ENCODE results near the gene CDKN1A.
"Not testable (repeated sequence)": the region's sequence is repeated elsewhere in the genome, so short reads cannot be mapped to it uniquely, and the experiment has no call there.

CDKN1A gene

DNA sequence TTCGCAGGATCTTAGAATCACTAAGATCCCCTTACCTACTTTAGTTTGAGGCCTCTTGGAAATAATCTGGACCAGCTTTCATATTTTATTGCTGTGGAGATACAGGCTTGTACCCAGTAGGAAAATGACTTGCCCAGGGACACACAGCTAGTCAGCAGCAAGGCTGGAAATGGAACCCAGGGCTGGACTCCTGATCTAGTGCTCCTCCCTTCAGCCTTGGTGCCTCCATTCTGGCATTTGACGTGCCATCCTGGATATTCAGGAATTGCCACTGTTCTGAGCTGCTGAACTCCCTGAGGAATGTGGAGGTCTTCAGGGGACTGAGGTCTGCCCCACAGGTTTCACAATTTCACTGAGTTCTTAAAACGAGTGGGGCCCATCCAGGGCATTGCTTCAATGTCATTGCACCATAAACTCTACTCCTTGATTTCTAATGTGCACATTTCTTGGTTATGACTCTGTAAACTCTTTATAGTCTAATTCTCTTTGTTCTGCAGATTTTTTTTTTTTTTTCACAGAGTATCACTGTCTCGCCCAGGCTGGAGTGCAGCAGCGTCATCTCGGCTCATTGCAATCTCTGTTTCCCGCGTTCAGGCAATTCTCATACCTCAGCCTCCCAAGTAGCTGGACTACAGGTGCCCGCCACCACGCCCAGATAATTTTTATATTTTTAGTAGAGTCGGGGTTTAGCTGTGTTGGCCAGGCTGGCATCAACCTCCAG is 26.7 kb upstream of the CDKN1A start:
- intact Hi-C loops (cut with DNase I): no loop called here
- no peak for DNase-seq

- intact Hi-C loops (cut with DNase I): not testable (repeated sequence)
Observed at GRCh38 chr6:36654469-36654868, 24.0 kb upstream of the CDKN1A start.

GRCh38 chr6:36655085-36655724 is 23.3 kb upstream of the CDKN1A start:
- intact Hi-C loops (cut with DNase I): no loop called here
- no peak for DNase-seq

More at GRCh38 chr6:36654469-36654868, 24.0 kb upstream of the CDKN1A start:
- DNase-seq: not testable (repeated sequence)

DNA sequence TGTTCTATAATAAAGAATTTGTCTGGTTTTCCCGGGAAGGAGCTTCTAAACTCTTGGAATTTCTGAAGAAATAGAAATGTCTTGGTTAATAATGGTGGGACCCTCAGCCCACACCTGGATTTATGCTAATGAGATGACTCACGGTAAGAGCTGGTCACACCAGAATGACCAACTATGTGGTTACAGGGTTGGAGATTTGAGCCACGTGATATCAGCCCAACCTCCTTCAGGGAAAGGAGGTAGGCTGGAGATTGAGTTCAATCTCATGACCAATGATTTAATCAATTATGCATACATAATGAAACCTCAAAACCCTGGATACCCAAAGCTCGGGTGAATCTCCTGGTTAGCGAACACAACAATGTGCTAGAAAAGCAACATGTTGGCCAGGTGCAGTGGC is 22.1 kb upstream of the CDKN1A start:
- no peak for DNase-seq
- intact Hi-C loops (cut with DNase I): no loop called here

DNA sequence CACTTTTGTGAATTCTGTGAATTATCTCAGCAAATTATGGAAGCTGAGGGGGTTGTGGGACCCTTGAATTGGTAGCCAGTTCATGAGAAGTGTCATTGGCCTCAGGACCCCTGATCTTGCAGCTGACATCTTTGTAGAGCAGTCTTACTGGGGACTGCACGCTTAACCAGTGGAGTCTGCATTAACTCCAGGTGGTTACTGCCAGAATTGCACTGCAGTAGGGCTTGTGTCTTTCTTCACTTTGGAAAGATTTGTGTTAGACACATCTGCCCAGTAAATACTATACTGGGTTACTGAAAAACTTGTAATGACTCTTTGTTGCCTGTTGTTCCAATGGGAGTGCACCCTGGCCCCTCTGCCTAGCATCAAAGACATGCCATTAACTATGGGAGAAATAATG is 21.2 kb upstream of the CDKN1A start:
- no peak for DNase-seq
- intact Hi-C loops (cut with DNase I): no loop called here

DNA sequence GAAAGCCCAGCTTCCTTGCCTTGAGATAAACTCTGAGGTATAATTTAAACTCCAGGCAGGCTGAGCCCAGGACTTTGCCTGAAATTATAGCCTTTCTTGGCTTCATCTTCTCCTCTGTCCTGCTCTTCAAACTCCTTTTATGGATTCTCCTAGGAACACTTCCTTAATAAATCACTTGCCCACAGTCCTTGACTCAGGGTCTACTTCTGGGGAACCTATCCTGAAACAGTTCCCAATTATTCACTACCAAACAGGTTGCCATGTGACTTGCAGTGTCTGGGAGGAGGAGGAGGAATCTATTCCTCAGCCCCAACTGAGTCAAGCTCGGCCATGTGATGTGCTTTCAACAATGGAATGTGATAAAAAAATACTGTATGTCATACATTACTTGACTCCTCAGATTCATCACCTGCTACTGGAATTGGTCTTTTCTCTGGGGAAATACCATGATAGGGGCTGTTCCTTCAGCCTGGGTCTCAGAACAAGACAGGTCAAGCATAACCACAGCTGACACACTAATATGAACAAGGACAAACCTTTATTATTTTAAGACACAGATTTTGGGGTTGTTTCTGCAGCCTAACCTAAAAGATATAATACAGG is 20.5 kb upstream of the CDKN1A start:
- intact Hi-C loops (cut with DNase I): no loop called here
- peak in 20 of 42 donors; percentile 29 to 80 (median 50) for DNase-seq

DNA sequence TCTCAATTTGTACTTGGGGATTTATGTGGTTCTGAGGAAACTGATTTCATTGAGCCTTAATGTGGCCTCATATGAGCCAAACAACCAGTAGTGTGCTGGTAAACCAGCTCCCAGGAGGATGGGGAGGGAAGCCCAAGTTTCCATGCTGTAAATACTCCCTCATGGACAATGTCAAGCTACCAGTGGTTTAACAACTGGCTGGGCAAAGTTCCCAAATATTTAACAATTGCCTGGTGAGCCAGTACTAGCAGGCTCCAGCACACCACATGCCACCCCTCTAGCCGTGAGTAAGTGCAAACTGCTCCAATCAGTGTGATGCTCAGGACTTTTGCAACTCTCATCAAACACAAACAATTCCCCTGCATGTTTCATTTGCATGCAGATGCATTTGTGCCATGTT is 19.2 kb upstream of the CDKN1A start:
- DNase-seq: no peak
- intact Hi-C loops (cut with DNase I): no loop called here

GRCh38 chr6:36660771-36661471 is 17.6 kb upstream of the CDKN1A start:
- peak in 21 of 42 donors; percentile 11 to 62 (median 42) for DNase-seq
- intact Hi-C loops (cut with DNase I): no loop called here

GRCh38 chr6:36662380-36662779 is 16.1 kb upstream of the CDKN1A start:
- intact Hi-C loops (cut with DNase I): no loop called here
- no peak for DNase-seq

DNA sequence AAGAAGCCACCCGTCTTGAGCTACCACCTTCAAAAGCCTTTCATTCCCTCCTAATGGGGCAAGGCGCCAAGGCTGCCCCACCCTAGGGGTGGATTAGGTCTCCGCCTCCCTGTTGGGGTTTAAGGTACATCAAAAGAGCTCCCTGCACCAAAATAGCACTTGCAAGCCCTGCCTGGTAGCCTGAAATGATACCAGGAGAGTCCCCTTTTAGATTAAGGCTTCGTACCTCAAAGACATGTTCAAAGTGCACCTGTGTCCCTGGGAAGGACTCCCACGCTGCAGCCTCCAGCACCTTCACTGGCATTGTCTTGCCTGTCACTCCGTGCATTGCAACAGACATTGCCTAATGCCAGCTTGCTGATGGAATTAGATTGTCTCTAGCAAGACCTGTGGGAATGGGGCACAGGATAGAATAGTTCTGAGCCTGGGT is 15.7 kb upstream of the CDKN1A start:
- DNase-seq: peak in 26 of 42 donors; percentile 9 to 84 (median 52)
- intact Hi-C loops (cut with DNase I): no loop called here

DNA sequence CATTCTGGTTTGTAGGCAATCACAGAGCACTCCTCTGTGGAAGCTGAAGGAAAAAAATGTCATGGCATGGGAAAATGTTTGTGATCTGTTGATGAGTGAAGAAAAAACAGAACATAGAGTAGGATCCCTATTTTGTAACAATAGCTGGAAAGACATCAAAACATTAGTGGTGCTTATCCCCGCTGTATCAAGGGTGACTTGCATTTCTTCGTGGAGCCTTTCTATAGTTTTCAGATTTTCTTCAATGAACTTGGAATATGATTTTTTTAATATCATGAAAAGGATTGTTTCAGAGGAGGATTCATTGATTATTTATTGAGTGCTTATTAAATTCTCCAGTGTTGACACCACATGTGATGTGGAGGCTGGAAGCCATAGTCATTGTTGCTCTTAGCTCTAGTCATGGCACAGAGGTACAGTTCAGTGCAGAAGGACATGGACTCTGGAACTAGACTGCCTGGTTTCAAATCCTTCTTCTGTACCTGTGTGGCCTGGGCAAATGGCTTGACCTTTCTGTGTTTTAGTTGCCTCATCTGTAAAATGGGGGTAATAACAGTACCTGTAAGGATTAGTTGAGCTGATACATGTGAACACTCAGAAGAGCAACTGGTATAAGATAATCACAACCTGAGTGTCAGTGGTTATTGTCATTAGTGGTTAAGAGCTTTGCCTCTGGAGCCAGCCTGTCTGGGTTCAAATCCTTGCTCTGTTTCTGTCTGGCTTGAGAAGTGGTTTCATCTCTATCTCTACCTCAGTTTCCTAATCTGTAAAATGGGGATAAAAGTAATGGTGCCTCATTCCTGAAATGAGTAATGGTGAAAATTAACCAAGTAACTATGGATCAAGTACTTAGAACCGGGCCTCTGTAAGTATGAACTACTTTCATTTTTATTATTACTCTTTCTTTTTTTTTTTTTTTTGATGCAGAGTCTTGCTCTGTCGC is 14.7 kb upstream of the CDKN1A start:
- intact Hi-C loops (cut with DNase I): no loop called here
- no peak for DNase-seq

DNA sequence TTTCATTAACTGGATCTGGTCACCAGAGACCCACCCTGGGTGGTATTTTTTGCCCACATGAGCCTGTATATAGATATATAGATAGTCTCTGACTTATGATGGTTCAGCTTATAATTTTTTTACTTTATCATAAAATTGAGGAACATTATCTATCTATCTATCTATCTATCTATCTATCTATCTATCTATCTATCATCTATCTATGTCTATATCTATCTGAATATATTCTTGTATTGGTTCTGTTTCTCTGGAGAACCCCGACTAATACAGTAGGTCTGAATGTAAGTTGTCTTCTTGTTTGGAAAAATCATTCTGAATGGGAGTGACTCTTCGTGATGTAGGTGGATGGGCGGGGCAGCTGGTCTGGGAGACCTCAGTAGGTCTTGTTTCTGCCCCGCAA is 13.3 kb upstream of the CDKN1A start:
- intact Hi-C loops (cut with DNase I): no loop called here
- DNase-seq: no peak

DNA sequence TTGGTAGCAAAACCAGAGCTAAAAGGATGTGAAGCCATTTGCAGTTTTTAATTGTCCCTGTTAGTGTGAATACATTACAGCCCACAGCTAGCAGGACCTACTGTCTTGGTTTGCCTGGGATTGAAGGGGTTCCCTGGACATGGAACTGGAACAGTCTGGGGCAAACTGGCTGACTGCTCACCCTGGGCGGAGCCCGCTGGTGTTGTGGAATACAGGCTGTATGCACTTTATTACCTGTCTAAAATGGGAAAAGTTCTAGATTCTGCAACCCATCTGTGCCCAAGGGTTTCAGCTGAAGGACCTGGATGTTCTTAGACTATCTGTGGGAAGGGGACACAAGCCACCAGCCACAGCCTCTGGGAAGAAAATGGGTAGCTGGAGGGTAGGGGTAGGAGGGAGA is 12.2 kb upstream of the CDKN1A start:
- no peak for DNase-seq
- intact Hi-C loops (cut with DNase I): no loop called here

DNA sequence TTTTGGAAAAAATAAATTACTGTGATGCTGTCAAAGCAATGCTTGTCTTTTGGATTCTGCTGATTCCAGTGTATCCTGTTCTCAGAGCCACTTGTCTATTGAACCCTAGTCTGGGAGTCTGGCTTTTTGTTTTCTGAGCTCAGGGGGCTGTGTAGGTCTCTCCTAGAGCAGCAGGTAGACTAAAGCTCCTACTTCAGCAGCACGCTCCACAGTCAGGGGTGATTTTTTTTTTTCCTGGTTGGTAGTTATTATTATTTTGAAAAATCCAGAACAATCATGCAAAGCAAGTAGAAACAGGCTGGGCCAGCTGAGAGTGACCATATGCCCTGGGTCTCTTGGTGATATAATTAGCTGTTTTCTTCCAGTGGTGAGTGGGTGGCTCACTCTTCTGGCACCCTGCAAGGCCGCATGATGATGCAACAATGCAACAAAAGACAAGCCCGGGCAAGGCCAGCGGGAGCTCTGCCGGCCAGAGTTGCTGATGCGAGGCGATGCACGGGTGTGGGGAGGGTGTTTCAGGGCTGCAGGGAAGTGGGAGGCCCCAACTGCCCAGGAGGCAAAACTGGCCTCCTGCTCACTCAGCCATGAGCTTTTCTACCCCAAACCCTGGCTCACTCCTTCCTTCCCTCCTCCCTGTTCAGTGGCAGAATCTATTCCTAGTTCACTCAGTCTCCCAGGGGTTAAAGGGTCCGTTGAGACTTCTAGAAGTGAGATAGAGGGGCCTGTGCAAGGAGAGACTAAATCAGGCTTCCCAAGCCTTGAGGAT is 11.5 kb upstream of the CDKN1A start:
- DNase-seq: peak; percentile 45 to 92 (median 72)
- intact Hi-C loops (cut with DNase I): no loop called here

DNA sequence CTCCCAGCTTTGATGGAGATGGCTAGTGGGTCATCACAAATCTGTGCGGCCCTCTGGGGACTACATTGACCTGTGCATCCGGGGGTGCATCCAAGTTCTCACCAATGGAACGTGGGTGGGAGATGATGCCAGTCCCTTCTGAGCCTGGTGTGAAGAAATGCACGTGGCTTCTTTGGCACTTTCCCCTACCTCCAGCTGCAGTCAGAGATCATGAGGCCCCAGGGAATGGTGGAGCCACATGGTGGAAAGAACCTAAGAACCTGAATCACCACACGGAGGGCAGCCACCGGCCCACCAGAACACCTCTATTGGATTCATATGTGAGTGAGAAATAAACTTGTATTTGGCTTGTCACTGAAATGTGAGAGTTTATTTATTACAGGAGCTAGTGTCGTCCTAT is 9.9 kb upstream of the CDKN1A start:
- no peak for DNase-seq
- intact Hi-C loops (cut with DNase I): no loop called here

GRCh38 chr6:36669002-36669401 is 9.5 kb upstream of the CDKN1A start:
- intact Hi-C loops (cut with DNase I): no loop called here
- no peak for DNase-seq

DNA sequence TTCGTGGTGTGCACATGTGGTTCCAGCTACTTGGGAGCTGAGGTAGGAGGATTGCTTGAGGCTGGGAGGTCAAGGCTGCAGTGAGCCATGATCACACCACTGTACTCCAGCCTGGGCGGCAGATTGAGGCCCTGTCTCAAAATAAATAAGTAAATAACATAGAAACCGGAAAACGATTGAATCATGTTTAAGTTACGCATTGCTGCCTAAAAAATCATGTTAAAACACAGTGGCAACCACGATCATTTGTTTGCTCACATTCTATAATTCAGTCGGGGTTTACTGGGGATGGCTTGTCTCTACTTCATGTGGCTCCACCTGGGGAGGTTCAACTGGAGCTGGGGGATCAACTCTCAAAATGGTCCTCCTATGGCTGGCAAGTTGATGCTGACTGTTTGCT is 8.2 kb upstream of the CDKN1A start:
- no peak for DNase-seq
- intact Hi-C loops (cut with DNase I): no loop called here
